HG03432 (cell line): Measurements from ENCODE around the gene PPIB.

Experiments
- ATAC-seq: cut with Tn5 transposase; IDR thresholded peaks from one replicate; pipeline ENCODE4 v1.9.1; 2021; ENCODE audit warnings: mild to moderate bottlenecking, moderate library complexity; ENCODE audit not compliant: unreplicated experiment

PPIB gene

DNA sequence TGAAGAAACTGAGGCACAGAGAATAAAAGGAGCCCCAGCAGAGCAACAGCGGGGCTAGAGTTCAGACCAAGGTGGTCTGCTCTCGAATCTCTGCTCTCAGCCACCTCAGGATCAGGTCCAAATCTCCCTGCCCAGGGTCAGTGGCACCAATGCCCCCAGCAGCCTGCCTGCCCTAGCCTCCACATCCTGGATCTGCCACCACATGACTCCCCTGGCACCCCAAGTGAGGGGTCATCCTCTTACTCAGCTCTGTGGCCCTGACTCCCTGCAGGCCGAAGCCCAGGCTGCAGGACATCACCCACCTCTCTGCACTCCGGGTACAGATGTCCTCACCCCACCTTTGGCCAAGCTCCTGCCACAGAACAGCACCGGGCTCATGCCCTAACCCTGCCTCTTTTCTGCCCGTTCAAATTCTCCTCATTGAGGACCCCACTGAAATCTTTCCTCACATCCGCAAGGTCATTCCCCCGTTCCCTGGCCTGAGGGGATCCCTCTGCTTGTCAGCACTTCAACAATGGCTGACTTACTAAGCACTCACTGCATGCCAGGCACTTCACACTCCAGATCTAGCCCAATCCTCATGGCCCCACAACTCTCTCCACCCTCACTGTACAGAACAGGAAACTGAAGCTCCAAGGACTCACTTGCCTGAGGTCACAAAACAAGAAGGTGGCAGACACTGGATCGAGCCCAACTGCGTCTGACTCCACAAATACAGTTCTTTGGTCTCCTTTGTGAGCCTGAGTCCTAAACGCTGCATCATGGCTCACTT lies 4.3 kb downstream of the PPIB start:
- no peak for ATAC-seq

DNA sequence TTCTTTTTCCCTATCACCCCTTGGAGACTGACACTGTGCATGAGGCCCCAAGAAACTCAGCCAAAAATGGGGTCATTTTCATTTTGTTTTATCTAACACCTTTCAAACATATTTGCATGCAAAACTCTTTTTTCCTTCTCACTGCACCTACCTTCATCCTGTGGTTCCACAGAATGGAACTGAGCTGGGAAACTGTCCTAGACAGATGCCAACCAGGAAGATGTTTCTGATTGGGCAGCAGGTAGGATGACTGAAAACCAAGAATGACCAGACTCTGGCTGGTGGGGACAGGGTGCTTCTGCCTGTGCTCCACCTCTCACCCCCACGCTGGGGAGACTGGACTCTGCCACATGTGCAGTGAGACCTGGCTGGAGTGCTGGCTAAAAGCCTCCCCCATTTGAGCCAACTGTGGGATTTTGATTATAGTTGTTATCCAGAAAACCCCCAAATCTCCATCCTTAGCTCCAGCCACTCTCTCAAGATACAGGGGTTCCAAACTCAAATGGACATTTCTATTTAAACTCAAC lies 5.2 kb downstream of the PPIB start:
- no peak for ATAC-seq

- ATAC-seq: no peak
These were observed 6.0 kb downstream of the PPIB start for GRCh38 chr15:64156652-64157331.

- ATAC-seq: no peak
These were observed 6.8 kb downstream of the PPIB start for GRCh38 chr15:64155802-64156651.

GRCh38 chr15:64153480-64154367 lies 9.1 kb downstream of the PPIB start:
- ATAC-seq: peak; percentile 60

GRCh38 chr15:64152507-64153387 lies 10.1 kb downstream of the PPIB start:
- ATAC-seq: peak; percentile 23

- ATAC-seq: peak; percentile 15
These were observed 10.9 kb downstream of the PPIB start, which contains the start of gene SNX22 for GRCh38 chr15:64151727-64152506. SNX22 (plus strand) TSS chr15:64151731; CDS start chr15:64151776, 45 bp downstream.

DNA sequence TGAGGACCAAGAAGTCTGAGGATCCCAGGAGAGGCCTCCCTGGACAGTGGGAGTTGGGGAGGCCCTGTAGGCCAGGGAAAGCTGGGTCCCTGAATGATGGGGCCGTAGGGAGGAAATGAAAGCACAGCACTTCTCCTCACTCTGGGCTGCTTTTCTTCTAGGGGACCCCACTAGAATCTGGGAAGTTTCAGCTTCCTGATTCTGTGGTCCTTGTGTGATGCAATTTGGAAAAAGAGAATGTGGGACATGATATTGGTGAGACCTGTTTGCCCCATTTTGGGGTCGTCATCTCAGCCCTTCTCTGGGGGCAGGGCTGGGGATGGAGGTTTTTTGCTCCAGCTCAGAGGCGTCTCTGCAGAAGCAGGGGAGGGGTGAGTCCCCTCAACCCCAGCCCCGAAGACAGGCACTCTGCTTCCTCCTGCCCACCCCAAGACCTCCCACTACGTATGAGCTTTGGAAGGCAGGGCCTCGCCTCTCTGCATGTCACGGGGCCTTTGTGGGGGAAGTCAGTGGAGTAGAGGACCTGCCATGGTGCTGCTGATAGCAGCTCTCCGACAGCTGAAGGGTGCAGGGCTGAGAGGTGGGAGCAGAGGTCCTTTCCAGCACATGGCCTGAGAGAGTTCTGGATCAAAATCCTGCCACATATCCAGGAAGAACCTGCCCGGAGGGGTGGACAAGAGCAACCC lies 12.8 kb downstream of the PPIB start:
- ATAC-seq: no peak

DNA sequence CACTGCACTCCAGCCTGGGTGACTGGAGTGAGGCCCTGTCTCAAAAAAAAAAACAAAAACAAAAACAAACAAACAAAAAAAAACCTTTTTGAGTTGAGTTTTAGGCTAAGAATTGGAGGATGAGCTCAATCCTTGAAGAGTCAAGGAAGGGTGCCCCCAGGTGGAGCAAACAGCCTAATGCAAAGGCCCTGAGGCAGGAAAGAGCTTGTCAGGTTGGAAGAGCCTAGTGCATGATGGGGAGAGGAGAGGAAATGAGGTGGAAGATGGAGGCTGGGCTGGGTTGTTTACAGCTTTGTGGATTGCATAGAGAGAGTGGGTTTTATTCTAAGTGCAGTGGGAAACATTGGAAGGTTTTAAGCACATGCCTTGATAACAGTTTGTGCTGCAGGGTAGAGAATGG lies 13.4 kb downstream of the PPIB start:
- ATAC-seq: no peak

- no peak for ATAC-seq
These were observed 14.2 kb downstream of the PPIB start for GRCh38 chr15:64148581-64148980.

DNA sequence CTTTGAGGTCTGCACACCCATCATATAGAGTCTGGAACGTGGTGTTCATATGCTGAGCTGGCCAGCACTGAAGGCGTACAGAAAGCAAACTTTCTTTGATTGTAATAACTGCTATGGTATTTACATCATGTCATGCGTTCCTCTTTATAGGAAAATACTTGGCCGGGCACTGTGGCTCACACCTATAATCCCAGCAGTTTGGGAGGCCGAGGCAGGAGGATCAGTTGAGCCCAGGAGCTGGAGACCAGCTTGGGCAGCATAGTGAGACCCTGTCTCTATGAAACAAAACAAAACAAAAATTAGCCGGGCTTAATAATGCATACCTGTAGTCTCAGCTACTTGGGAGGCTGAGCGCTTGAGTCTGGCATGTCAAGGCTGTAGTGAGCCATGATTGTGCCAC lies 14.7 kb downstream of the PPIB start:
- no peak for ATAC-seq

- no peak for ATAC-seq
These were observed 15.7 kb downstream of the PPIB start for GRCh38 chr15:64146885-64147681.

DNA sequence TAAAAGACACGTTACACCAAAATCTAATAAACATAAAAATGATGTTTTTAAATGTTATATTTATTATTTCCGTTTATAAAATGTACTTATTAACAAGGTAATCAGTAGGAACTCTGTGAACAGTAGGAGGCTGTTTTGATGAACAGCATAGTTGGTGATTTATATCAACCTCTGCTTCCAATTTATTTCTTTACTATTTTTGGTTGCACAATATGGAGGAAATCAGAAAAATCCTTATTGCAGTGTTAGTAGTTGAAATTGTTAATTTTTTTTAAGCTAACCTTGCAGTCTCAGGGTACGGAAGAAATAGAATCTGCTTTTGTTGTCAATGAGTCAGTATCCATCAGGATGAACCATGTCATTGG lies 16.3 kb downstream of the PPIB start:
- no peak for ATAC-seq

- ATAC-seq: no peak
These were observed 16.8 kb downstream of the PPIB start for GRCh38 chr15:64146041-64146440.

DNA sequence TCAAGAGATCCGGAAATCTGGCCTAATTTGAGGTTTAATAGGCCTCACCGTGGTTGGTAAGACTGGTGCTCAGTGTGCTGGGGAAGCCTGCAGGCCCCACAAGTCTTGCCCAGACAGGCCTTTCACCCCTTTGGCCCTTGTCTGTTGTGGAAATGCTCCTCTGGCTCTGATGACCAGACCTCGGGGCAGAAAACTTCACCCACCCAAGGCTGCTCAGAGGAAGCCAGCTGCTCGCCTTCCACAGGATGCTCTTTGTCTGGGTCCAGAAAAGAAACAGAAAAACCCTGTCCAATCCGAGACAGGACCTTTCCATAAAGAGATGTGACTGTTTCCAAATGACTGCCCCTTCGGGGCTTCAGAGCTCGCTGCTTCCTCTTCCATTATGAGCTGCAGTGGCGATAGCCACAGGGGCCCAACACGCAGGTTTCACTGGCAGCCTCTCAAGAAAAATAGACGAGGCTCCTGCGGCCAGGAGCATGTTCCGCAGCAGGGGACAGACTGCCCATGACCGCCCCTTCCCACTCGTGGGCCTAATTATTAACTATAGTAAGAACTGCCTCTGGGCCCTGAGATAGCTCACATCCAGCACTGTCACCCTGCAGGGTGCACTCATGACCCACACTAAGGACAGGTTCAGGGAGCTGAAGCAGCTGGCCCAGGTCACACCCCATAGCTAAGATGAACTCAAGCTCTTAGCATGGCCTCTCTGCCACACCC lies 18.1 kb downstream of the PPIB start:
- ATAC-seq: peak; percentile 77

DNA sequence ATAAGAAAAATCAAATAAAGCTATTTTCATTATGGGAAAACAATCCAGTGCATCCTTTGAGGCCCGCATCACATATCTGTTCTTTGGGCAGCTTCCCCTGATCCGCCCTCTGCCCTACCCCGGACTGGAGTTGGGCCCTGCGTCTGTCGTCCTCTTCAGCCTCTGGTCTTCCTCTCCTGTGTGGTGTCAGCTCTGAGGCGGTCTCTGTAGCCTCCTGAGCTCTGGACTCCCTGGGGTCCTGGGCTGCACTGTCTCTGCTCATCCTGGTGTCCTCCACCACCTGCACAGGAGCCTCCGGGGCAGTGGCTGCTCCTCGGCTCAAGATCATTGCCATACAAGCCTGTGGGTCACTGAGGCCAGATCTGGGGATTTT lies 18.6 kb downstream of the PPIB start:
- no peak for ATAC-seq

DNA sequence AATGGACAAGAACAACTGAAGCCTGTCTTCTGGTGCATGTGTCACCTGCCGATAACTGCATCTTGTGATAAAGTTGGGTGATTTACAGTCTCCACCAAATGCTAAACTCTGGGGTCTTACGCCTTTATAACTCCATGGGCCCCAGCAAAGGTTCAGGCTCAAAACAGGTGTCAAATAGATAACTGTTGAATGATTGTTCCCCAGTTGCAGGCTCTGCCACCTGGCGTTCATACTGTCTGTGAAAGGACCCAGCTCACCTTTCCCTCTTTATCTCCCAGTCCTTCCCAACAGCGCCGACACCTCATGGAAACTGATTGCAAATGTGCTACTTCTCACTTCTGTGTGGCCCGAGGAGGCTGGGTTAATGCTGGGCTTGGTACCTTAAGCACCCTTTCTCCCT lies 19.5 kb downstream of the PPIB start:
- no peak for ATAC-seq
